ENCODE data around the gene KDF1.
A peak's percentile ranks its signal among the peaks of the same experiment; 100 is the strongest.

KDF1 gene, protein sequence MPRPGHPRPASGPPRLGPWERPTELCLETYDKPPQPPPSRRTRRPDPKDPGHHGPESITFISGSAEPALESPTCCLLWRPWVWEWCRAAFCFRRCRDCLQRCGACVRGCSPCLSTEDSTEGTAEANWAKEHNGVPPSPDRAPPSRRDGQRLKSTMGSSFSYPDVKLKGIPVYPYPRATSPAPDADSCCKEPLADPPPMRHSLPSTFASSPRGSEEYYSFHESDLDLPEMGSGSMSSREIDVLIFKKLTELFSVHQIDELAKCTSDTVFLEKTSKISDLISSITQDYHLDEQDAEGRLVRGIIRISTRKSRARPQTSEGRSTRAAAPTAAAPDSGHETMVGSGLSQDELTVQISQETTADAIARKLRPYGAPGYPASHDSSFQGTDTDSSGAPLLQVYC

DNA sequence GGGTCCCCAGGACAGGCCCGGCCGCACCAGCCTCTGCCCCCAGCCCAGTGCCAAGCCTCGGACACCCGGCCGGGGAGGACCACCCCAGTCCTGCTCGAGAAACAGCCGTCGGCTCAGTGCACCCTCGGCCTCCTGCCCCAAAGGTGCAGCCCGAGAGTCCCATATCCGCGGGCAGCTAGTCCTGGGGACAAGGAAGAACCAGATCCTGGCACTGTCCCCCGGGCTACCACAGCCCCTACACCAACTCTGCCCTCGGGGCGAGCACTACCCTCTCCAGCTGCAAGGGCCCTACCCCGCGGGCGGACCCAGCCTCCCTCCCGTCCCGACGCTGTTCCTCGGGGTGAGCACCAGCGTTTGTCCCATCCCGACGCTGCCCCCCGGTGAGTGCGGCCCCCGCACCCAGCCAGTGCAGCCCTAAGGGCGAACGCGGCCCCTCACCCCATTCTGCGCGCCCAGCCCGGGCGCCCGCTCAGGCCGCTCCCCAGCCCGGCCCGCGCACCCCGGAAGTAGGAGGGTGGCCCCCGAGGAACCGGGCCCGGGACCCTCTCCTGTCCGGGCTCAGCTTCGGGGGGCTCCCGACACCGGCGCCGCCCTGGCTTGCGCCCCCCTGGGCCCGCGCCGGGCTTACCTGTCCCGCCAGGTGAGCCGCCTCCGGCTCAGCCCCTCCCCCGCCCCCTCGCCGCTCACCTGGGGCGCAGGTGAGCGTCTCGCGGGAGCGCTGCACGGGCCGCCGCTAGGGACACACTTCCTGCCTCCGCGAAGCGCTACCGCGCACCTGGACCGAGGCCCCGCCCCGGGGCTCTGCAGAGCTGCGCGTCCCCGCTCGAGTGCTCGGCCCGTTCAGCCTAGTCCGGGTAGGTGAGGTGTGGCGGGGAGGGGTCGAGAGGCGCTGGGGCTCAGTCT, at the start of gene KDF1:
Gene KDF1, minus strand, starts transcription at position 747 of the 903 bp plus-strand sequence. CDS start 8,088 bp downstream, outside the sequence.
- FAIRE-seq, result no peak
- no peak for DNase-seq (ENCODE audit: insufficient read length, low spot score)

DNA sequence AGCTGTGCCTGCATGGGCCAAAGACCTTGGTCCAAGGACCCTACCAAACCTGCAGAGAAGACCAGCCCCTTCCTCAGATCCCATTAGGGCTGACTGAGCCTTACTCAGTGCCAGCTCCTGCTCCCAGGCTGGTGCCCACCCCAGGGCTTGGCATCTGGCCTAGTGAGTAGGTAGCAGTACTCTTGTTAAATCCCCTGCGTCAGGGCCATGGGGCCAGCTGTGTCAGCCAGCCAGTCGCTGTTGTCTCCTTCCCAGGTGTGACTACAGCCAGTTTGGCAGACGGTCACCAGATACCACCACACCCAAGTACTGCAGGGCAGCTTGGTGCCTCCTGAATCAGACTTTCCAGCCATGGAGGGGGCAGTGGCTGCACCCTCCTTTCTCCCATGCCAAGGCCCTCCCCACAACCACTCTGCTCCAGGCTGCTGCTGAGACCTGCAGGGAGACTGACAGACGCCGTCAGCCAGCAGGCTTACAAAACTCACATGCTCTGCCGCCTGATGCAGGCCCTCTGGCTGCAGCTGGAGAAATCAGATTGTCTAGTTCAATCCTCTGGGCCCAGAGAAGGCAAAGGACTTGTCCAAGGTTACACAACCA, 49.4 kb upstream of the KDF1 start:
- FAIRE-seq (no peak), DNase-seq (ENCODE audit: insufficient read length, low spot score) (no peak)

DNA sequence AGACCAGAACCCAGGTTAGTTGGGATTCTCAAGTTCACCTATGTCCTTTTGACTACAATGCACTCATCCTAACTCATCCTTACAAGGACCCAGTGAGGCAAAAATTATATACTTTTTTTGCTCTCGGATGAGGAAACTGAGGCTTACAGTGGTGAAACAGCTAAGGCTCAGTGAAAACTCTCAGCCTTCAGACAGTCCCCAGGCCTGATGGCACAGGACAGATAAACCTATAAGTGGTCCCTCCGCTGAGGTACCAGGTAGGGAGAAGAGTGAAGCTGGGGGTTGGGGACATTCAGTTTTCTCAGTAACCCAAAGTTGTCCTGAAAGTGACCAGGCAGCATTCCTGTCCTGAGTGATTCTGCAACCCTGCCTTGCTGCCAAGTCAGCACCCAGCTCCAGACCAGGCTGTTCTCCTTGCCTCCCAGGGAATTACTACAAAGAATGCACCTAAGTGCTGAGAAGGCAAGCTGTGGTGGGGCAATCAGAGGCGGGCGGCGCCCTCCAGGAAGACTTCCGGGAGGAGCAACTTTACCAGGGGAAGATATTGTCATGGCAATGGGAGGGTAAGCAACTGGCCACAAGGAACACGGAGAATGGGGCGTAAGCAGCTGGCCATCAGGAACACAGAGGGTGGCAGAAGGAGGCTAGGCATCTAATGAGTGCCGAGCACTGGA, 47.8 kb upstream of the KDF1 start:
- no peak for FAIRE-seq
- DNase-seq (ENCODE audit: insufficient read length, low spot score), result no peak

DNA sequence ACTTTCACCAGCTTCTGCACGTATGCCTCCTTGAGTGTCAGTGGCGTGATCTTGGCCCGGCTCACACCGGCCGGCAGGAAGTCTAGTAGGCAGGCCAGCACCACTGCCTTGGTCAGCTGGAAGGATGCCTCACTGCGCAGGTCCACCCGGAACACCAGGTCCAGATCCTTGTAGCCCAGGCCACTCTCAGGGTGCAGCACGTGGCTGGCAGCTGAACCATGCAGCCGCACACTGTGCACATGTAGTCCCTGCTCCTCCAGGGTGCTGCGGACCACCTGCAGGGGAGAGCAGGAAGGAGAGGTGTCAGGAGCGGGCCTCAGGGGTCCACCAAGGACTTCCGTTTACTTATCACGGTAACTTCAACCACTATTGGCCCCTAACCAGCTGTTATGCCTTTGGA, 46.4 kb upstream of the KDF1 start:
- FAIRE-seq (no peak), DNase-seq (ENCODE audit: insufficient read length, low spot score) (no peak)

DNA sequence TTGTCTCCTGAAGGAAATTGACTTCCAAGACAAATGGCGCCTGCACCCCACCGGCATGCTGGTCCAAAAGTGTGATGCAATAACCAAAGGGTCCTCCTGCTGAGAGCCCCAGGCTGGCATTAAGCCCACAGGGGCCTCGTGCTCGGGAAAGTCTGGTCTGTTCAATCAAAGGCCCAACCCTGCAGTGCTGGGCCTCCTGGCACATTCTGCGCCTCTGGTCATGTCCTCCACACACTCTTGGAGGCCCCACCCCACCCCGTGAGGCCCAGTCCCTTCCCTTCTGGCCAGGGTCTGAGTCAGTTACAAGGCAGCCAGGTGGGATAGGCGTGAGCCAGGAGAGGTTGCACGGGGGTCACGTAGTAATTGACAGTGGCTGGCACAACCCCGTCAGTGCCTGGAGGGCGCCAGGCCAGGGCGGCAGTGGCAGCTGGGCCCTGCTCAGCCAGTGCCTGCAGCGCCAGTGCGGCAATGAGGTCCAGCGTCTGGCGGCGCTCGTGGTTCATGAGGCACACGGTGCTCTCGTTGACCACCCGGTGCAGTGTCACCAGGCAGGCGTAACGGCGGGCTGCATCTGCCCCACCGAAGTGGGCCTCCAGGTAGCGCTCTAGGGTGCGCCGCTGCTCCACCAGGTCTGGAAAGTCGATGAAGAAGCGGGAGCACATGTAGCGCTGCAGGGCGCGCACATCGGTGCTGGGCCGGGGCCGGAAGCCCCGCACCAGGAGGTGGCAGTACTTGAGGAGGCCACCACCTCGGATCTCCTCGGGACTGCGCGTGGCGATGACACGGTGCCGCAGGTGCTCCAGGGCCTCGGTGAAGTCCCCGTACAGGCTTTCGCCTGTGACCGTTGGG, 45.6 kb upstream of the KDF1 start:
- FAIRE-seq (no peak), DNase-seq (ENCODE audit: insufficient read length, low spot score) (no peak)

DNA sequence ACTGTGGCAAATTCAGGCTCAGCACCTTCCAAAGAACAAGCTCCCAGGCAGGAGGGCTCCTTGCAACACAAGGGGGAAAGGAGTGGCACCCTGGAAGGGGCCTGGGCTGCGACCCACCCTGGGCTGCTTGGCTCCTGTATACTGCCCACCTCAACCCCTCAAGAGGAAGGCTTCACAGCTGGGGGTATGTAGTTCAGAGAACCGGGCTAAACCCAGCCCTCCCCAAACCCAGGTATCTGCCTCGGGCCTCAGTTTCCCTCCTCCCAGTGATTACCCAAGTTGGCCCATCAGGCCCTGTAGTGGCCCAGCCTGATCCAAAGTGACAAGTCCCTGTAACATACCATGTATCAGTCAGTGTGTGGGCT, 44.9 kb upstream of the KDF1 start:
- no peak for FAIRE-seq
- no peak for DNase-seq (ENCODE audit: insufficient read length, low spot score)

DNA sequence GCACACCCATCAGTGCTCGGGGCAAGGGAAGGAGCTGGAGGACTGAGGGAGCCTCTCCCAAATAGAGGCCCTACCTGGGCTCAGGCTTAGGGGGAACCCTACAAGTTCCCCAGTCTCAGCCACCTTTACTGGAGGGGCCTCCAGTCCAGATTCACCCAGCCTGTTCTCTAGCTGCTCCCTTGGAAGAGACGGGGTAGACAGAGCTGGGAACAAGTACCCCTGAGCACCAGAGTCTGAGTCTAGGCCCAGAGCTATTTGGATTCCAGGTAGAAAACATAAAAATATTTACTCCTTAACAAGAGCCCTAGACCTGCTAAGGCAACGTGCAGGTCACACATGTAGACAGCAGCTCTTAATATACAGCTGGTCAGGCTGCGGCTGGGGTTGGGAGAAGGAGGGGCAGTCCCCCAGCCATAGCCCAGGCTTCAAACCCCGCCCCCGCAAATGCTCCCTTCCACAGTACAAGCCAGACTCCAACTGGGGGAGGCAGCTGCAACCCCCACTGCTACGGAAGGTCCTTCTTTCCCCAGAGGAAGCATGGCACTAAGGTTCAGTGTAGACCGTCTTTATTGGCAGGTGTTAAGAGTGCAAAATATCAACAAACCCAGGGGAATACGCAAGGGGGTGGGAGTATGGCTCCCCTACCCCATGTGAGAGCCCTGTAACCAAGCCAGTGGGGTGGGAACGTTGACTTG, 44.4 kb upstream of the KDF1 start:
- DNase-seq (ENCODE audit: insufficient read length, low spot score) (no peak), FAIRE-seq (no peak)

DNA sequence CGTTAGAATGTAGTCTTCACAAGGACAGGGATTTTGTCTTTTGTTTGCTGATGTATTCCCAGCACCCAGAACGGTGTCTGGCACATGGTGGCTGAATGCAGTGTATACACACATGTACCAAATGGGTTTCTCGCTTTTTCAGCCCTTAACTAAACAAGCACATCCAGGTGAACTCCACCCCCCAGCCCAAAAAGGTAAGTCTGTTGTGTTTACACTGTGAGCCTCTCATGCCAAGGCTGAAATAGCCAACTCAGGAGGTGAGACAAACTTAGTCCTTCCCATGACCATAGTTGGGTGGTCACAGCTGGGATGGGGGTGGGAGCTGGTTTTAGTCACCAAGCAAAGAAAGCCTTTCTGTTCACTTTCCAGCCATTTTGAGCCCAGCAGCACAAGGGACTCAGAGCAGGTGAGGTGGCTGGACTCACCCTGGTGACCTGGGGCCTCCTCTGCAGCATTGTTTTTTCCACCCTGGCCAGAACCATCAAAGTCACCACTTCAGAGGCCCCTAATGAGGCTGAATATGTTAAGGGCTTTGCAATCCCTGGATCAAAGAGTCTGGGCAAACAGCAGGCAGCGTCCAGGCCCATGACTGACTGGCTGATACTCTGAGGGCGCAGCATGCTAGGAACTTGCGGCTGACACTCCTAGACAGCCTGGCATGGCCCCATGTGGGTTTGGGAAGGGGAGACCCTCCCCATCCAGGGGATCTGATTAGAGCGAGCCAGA, 43.6 kb upstream of the KDF1 start:
- FAIRE-seq (no peak), DNase-seq (ENCODE audit: insufficient read length, low spot score) (no peak)

DNA sequence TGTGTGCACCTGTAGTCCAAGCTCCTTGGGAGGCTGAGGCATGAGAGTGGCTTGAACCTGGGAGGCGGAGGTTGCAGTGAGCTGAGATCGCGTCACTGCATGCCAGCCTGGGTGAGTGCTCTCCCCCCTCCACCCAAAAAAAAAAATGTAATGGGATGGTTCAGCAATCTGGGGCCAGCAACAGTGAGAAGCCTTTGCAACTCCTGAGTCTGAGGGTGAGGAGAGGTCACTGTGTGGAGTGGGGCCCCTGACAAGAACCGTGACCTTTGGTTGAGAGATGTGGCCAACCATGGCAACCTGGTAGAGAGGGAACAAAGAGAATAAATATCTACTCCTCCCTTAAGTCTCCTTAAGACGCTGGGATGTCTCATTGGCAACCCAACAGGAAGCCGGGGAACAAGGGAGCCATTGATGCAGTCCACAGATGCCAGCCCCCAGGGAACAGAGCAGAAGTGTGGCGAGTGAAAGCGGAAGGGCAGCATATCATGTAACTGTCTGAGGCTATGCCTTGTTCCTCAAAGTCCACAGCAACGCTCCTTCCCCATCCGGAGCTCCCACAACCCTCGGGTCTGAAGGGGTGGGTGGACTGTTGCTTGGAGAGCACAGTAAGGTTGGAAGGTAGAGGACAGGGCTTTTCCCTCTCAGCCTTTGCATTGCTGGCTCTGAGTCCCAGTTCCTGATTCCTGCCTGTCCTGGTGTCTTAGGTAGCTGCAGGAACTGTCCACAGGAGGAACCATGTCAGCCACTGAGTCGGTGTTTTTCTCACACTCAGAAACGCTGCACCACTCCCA, 41.5 kb upstream of the KDF1 start:
- no peak for DNase-seq (ENCODE audit: insufficient read length, low spot score)
- FAIRE-seq, result no peak

DNA sequence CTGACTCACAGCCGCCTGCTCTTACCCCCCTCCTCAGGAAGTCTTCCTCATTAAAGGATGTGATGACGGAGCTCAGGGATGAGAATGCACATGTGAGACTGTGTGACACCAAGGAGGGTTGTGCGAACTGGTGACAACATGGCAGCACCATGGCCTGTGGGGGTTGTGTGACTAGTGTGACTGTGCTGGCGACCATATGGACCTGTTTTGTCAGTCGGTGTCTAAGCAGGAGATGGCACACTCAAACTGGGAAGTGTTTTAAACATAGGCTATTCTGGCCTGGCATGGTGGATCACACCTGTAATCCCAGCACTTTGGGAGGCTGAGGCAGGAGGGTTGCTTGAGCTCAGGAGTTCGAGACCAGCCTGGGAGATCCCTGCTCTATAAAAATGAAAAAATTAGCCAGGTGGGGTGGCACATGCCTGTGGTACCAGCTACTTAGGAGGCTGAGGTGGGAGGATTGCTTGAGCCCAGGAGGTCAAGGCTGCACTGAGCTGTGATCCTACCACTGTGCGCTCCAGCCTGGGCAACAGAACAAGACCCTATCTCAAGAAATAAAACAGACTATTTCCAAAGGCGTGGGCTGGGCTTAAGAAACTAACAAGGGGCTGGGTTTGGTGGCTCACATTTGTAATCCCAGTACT, 40.7 kb upstream of the KDF1 start:
- DNase-seq (ENCODE audit: insufficient read length, low spot score) (no peak), FAIRE-seq (no peak)

DNA sequence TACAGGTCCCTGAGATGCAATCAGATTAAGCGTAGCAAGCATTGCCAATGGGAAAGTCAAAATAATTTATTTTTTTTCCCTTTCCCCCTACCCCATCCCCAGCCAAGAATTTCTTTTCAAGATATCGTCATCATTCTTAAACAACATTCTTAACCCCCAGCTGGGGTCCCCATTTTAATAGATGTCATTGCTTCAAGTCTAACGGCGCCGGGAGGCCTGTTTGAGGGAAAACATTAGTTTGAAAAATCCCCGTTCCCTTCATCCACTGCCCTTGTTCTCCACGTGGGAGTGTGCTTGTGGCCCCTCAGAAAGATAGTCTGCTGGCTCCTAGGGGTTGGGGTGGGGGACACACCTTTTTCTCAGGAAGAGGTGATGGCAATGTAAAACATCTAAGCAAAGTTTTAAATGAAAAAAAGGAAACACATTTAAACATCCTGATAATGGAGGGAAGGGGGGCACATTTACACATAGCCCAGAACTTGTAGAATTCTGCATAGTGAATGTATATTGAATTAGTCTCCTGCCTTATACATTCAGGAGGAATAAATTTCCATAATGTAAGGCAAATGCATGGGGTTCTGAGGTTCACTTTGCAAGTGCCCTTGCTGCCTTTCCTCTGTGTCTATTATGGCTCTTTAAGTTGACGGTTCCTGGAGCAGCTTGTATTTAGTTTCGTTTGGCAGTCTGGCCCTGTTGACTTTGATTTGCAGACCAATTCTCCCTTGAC, 40.0 kb upstream of the KDF1 start:
- FAIRE-seq, result no peak
- DNase-seq (ENCODE audit: insufficient read length, low spot score), result no peak

DNA sequence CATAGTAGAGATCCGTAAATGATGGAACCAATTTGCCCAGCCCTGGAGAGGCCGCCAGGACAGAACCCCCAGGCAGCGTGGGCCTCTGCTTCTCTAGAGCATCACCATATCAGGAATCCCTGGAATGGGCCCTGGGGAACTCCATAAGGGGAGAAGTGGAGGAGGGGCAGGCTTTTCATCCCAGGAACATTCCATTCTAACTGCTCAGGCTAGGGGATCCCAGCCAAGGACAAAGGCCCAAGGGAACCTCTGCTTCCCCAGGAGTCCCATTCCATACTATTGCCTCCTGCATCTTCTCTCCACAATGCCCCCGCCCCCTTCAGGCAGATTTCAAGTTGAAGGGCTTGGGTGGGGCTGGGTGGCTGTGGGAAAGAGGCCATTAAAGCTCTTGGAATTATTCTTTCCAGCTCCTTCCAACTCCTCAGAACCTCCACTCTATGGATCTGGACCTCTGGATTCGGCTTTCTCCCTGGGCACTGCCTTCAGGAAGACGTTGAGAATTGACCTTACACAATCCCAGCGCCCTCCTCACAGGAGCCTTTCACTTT, 39.2 kb upstream of the KDF1 start:
- no peak for FAIRE-seq
- DNase-seq (ENCODE audit: insufficient read length, low spot score), result peak; percentile 82

DNA sequence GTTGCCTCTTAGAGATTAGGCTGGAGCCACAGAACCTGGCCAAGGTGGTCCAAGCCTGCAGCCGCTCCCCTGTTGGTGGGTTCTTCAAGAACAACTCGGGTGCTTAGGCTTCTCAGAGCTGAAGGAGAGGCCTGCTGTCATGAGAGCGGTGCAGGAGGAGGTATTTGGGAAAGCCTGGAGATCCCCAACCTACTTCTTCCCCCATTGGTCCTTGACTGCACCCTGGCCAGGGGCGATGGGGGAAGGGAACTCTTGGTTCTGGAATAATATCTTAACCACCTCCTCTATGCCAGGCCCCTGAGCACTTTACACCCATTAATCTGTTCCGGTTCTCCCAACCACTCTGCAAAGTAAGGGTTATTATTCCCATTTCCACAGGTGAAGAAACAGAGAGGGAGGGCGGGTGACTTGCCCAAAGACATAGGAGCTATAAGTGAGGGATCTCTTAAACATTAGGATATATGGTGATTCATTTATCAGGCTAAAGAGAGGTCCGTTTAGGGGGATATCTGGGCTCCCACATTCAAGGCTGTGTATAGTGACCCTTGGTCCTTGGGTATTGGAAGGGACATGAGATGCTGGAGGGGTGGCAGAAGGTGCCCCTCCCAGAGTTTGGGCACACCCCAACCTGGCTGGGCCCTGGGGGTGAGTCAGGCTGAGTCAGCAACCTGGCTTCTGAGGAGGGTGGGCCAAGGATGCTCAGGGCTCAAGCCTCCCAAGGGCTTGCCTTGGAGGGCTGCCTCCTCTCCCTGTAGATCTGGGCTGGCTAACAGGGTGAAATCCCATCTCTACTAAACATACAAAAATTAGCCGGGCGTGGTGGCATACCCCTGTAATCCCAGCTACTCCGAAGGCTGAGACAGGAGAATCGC, 38.4 kb upstream of the KDF1 start:
- FAIRE-seq (no peak), DNase-seq (ENCODE audit: insufficient read length, low spot score) (no peak)

DNA sequence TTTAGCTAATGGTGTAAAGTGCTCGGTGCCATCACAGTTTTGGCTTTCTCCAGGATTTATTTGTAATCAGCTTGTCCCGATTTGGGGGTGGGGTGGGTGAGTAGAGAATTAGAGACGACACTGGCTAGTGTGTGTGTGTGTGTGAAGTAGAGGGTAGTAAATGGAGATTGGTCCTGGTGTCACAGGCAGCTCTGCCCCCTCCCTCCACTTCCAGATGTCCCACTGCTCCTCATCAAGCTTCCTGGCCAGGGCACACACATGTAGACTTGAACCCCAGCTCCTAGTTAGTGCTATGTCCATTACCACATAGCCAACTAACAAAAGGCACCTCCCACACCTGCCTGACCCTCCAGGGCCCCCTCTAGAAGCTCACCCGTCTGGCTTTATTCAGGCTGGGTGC, 36.4 kb upstream of the KDF1 start:
- FAIRE-seq (no peak), DNase-seq (ENCODE audit: insufficient read length, low spot score) (no peak)

DNA sequence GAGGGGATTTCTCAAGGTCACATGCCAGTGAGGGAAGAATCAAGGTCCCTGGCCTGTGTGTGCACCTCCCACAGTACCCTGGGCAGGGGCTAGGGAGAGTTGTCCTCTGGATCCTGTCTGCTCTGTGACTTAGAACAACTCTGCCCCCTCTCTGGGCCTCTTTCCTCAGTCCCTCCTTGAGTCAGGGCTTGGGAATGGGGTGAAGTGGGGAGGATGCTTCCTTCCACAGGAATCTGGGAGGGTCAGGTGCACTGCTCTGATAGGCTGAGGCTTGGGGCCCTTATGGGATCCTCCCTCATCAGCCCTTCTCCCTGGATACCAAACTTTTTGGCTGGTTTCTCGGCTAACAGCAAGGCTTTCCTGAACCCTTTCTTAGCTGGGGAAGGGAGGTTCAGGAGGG, 35.8 kb upstream of the KDF1 start:
- FAIRE-seq, result no peak
- no peak for DNase-seq (ENCODE audit: insufficient read length, low spot score)
